Astrocyte of the hippocampus (primary cell): ENCODE measurements around the gene TIAM2.
A peak's percentile ranks its signal among the peaks of the same experiment; 100 is the strongest.

Experiments used
- DNase-seq: peaks from one replicate; pipeline ENCODE4 v3.0.0; 2011; ENCODE audit warnings: low read depth, low spot score

Gene TIAM2

DNA sequence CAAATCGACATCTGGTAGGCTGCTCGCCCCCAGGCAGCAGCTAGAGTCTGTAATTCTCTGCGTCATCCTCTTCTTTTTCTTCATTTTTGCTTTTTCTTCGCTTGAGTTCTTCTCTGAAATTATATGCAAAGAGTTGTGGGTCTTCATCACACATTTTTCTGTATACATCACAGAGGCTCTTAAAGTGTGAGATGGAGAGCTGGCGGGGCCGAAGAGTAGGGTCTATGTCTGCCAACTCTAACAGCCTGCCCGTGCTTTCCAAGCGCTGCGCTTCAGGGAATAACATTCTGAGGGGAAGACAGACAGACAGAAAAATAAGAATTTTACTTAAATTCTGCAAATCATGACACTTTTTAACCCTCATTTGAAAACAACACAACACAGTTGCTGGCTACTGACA lies 262.7 kb downstream of the TIAM2 start:
- DNase-seq: no peak

GRCh38 chr6:155259204-155259603 lies 264.1 kb downstream of the TIAM2 start:
- no peak for DNase-seq

DNA sequence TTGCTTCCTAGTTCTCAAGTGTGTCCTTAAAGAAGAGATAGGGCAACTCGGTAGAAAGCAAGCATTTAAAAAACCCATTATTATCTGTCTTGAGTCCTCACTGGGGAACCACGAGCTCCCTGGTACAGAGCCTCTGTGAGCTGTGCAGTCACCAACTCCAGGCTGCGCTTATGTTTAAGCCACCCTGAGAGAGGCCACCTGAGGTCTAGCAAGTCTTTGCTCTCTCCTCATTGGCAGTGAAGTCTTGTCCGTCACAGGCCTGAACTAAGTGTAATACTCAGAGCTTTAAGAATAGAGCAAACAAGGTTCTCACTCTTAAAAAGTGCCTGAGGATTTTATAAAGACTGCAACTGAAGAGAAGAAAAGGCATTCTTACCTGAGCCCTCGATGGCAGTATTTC lies 264.8 kb downstream of the TIAM2 start:
- DNase-seq: no peak

- DNase-seq: no peak
Observed at GRCh38 chr6:155260686-155261085, 265.6 kb downstream of the TIAM2 start.

DNA sequence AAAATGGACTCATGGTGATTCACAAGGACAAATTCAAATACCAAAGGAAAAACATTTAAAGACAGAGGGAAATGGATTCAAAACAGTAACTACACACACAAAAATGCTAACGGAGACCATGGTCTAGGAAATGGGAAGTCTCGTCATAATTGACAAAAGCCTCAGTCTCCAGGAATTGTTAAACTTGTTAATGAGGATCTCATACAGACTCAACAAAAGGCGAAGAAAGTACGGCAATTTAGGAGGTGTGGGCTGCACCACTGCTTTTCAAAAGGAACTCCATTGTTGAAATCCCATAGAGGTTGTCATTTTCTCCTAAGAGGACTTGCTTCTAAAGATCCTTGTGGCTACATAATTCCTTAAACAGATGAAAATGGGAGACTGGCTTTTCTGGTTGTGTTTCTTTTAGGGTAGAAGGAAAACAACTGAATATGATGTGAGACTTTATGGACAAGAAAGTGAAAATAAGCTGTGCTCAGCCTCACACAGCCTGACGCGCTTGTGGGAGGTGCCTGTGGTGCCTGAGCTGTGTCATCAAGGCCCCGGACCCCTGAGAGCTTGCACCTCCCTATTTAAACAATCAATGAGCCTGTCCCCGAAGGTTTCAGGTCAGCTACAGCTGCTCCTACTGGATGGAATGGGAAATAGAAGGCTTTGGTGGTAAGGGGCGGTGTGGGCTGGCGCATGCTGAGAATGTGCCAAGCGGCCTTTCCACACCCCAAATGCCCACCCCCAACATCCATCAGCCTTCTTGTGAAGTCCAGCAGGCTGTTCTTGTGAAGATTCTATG lies 266.2 kb downstream of the TIAM2 start:
- DNase-seq: peak; percentile 38

DNA sequence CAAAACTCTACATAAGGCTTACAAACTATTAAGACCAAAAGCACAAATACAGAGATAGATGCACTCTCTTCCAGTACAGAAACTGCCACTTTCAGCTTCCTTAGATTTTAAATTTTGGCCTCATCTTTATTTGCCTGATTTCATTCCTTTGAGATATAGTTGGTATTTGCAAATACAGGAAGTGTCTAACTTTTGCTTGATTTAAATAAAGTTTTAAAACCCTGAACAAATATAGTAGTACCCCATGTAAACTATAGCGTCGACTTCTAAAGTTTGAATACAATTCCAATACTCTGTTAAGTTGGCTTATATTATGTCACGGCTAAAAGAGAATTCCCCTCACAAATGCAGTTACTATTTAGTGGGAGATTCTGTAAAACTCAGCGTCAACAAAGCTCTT lies 267.5 kb downstream of the TIAM2 start:
- no peak for DNase-seq

DNA sequence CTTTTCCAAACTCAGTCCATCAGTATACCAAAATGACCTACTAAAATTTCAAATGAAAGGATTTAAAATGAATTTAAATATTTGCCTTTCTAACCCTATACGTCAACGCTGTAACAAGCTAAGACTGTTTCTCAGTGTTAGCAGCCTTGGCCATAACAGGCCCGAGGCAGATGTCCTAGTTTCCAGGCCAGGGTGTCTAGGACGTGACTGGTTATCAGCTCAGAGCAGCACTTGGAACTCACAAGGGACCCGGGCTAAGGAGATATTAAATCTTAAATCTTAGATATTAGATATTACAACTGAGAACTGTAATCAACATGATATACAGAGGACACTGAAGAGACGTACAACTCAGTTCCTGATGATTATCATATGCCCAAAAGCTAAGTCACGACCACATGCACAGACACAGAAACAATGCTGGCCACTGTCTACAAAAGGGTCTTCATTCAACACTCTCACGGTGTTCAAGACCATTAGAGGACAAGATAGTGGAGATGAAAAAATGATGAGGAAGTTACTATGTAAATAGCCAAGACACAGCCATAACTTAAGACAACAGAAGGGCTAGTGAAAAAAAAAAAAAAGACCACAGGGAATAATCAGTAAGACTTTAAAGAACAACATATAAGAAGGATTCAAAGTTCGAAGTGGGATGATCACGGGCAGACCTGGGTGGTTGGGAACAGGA lies 268.4 kb downstream of the TIAM2 start, which contains the start of gene CLDN20:
Gene CLDN20 (plus strand): TSS at position 641 of the 691 bp plus-strand sequence. CDS start 11,707 bp downstream, outside the sequence.
- DNase-seq: no peak

DNA sequence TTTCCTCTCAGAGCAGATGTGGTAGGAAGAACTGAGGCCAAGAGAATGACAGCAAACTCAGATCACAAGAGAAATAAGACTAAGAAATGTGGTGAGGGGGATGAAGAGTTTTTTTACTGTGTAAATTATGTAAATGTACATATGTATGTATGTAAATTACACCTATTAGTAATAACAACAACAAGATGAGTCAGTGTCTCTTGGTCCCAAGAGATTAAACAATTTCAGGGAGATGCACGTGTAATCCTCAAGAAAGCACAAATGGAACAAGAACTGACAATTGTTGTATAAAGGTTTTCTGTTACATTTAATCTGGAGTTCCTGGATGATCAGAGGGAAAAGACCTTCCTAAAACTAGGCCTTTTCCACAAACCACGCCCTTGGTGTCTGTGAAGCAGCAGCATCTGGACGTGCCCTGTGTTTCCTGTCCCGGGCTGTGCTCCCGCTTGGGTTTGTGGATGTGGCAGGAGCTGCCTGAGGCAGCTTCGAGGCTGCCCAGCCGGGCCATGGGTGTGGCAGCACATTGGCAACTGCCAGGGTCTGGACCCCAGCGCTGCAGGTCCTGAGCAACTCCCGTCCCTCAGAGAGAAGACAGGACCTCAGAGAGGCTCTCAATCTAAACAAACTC lies 269.7 kb downstream of the TIAM2 start:
- no peak for DNase-seq

GRCh38 chr6:155265843-155266535 lies 270.9 kb downstream of the TIAM2 start:
- no peak for DNase-seq

GRCh38 chr6:155267411-155267810 lies 272.3 kb downstream of the TIAM2 start:
- DNase-seq: no peak

DNA sequence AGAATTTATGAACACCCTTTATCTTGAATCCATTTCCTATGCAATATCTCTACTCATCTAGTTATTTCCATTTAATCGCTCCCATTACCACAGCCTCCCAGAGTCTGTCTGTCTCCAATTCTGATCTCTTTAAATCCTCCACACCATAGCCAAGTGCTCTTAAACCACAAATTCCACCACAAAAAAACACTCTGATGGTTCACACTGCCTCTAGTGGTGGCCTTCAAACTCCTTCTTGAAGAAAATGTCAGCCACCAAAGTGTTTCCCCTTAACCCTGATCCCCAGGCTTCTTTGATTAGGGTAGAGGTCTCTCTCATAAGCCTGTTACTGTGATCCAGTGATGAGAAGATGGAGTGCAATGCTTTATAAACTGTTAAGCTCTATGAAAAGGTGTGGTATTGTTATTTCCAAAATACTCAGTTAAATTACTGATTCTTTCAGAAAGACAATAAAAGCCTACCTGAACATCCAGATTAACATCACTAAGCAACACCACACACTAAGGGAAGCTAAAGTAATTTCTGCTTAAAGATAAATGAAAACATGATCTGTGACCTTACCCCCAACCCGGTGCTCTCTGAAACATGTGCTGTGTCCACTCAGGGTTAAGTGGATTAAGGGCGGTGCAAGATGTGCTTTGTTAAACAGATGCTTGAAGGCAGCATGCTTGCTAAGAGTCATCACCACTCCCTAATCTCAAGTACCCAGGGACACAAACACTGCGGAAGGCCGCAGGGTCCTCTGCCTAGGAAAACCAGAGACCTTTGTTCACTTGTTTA lies 273.2 kb downstream of the TIAM2 start:
- peak; percentile 72 for DNase-seq

DNA sequence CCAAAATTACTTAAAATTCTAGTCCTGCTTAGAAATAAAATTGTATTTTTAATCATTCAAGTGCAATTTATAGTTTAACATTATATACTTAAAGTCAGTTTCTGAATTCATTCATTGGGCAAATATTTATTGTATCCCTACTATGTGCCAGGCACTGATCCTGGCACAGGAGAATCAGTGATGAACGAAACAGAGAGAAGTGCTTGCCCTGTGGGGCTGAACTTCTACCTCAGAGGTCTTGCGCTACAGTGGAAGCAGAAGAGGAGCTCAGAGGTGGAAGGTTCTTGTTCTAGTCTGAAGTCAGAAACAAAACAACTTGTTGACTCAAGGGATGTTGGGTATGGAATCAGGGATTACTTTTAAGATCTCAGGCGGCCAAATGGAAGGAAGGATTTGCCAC lies 274.6 kb downstream of the TIAM2 start:
- DNase-seq: no peak

DNA sequence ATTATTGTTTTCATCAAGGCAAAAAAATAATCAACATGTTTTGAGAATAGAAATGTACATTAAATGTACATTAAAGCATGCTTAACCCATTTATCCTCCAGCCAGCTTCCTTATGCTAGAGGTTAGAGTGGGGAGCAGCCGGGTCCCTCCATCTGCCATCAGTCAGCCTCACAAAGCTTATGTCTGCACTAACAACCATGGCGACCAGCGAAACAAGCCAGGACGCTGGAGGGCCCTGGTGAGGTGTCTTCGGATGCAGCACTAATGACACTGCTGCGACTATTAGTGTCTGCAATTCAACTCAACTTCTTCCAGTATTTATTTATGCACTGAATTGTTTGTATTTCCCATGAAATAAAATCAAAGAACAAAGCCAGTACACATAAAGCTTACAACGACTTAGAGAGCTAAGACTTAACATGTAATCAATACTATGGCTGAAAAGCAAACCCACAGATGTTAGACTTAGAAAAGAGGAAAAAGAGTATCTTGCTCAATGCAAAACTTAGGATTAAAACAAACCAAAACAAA lies 275.5 kb downstream of the TIAM2 start:
- no peak for DNase-seq

DNA sequence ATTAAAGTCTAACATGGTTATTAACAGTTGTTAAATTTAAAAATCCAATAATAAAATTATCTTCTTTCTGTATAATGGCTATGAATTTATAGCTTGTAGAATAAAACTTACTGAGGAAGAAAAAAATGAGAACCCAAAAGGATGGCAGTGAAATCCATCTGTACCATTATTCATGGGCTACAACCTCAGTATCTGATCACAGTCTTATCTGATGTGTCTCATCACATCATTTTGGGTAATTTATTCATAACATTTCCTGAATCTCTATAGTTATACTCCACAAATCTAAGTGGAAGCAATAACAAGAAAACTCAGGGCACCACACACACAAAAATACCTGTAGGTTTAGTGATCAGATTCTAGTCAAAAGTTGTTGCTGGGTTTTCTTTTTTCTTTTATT lies 276.0 kb downstream of the TIAM2 start:
- no peak for DNase-seq

DNA sequence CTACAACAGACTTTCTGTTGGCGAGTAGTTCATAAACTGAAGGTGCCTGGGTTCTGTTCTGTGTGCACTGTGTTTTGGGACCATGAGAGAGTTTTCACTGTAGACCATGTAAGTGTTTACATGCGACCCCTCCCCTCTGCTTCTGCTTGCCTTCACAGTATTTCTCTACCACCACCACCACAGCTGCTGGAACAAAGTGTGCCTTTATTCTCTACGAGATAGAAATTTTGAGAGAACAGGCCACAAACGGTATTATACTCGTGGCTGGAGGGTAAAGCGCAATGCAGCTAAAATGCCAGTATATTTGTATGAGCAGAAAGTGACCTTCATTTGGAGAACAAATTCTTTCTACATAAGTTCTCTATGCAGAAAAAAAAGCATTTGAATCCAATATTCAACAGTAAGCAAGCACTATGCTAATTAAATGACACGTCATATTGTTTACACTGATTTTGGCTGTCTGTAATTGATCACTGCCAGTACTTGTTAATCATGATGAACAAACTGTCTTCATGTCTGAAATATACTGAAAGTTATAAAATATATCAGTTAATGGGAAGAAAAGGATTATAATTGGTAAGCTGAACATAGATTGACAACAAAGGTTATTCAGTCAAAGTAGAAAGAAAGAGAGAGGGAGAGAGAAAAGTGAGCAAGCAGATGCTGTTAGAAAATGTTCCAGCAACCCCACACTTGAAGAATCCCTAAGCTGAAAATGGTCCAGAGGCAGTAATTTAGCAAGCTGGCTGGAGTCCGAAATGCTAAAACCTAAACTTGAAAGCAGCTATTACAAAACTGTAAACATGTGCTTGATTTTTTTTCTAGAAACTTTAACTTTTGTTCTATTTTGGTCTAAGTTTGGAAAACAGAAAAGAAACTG lies 277.5 kb downstream of the TIAM2 start:
- DNase-seq: peak; percentile 53

DNA sequence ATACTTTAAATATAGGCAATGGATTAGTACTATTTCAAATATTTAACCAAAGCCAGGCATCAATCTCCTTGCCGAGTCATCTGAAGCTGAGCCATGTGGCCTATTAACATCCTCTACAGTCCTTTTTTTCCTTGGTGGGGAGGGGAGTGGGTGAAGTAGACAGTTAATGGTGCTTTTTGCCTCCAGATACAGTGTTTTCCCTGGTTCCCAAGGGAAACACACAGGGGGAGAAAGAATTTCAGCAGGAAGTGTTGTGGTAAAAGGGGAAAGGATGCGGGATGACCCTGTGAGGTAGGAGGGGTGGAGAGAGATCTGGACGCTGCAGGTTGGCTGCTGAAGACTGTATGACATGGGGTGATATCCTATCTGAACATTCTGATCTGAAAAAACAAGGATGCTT lies 278.3 kb downstream of the TIAM2 start:
- DNase-seq: peak; percentile 92

DNA sequence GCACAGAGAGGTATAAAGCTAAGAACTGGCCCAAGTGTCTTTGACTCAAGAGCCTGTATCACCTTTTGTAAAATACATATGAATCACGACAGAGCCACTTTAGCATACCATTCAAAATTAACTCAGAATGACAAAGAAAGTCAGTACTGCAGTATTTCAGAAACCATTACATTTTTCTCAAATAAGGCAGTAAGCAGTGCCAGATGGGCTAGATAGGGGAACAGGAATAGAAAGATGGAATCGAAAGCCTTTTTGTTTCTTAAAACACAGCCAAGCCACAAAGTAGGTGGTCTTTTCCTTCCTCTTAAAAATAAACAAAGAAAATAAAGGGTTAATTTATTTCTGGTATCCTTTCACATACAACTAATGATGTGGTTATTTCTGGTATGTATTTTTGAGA lies 279.0 kb downstream of the TIAM2 start:
- peak; percentile 25 for DNase-seq

GRCh38 chr6:155274533-155274932 lies 279.4 kb downstream of the TIAM2 start:
- peak; percentile 47 for DNase-seq

DNA sequence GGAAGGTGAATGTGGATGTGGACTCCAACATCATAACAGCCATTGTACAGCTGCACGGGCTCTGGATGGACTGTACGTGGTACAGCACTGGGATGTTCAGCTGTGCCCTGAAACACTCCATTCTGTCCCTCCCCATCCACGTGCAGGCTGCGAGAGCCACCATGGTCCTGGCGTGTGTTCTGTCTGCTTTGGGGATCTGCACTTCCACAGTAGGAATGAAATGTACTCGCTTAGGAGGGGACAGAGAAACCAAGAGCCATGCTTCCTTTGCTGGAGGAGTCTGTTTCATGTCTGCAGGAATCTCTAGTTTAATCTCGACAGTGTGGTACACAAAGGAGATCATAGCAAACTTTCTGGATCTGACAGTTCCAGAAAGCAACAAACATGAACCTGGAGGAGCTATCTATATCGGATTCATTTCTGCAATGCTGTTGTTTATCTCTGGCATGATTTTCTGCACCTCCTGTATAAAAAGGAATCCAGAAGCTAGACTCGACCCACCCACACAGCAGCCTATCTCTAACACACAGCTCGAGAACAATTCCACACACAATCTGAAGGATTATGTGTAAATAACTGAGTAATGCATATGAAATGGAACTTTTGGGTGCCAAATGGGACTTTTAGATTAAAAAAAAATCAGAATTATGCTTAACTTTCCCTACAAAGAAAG lies 280.8 kb downstream of the TIAM2 start:
- no peak for DNase-seq
